ENCODE measurements around the gene TFF2. TPM values are rescaled to one million over a fixed set of nuclear protein-coding genes. Genes with fewer than 3 reads are reported as not detected.

Gene TFF2
- total RNA-seq, 2 experiments from 2014 or later: not detected

- H3K36me3 Mint-ChIP-seq (ENCODE audit: low read depth): peaks cover 53% of the 10 kb centered on the region
- CTCF ChIA-PET: interaction anchor here (1.0 kb wide), 1 partner anchor 8 kb away, joined by 3 read pairs; no protein-coding TSS in a partner anchor
- H3K27me3 Mint-ChIP-seq: no peaks in the 10 kb centered on the region
- POLR2A ChIA-PET: interaction anchor here (4.7 kb wide), 1 partner anchor 14 kb away, joined by 59 read pairs; the partner anchor contains the start of gene UBASH3A
- H3K27ac Mint-ChIP-seq: no peak overlapping the region
- DNase-seq: no peak
- peaks cover under 1% of the 10 kb centered on the region for H3K9me3 Mint-ChIP-seq
- peaks cover 73% of the 10 kb centered on the region for H3K4me1 Mint-ChIP-seq
- H3K4me3 Mint-ChIP-seq: no peak overlapping the region
Measured at GRCh38 chr21:42390193-42390592, 39.4 kb upstream of the TFF2 start.

DNA sequence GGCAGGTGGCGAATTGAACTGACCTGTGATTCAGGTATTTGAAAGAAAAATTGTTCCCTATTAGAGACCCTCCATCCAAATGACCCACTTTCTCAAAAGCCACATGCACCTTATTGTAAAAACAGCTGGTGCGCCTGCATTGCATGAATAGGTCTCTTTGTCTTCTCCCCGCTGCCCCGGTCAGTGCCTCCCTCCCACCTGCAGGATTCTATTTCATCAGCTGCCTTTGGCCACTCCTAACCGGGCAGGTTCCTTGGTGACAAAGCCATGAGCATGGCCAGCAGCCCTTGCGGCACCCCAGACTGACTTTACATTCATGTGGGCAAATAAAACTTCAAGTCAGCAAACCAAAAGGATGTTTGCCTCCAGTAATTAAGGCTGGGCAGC is 38.6 kb upstream of the TFF2 start:
- peak overlapping the region; percentile 74 for H3K27ac Mint-ChIP-seq
- no peaks in the 10 kb centered on the region for H3K27me3 Mint-ChIP-seq
- peaks cover 57% of the 10 kb centered on the region for H3K36me3 Mint-ChIP-seq (ENCODE audit: low read depth)

DNA sequence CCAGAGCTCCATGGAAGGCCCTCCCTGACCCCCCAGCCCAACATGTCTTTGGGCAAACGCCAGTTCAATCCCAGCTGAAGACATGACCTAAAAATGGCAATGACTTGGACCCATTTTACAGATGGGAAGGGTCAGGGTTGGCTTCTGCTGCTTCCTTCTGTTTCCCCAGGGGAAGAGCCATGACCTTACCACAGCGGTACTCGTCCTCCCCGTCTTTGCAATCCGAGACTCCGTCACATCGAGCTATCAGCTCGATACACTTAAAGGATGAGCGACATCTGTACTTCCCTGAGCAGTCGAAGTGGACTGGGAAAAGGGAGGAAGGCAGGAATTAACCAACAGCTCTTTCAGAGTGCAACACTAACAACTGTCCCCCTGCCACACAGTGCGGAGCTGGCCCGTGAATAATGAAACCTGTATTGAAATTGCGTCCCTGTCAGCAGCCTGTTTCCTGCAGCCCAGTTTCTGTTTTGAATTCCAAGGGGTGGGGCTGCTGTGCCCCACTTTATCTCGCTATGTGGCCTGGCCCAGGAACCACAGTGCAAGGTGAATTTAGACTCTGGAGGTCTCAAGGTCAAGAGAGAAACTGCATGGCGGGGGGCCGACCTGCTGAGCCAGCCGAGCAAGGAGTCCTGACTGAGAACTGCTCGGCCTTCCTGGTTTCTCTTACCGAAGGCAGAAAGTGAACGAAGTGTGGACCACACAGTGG is 38.1 kb upstream of the TFF2 start:
- Mint-ChIP-seq H3K4me3 (peak overlapping the region; percentile 63), H3K36me3 (ENCODE audit: low read depth) (peaks cover 62% of the 10 kb centered on the region), H3K4me1 (peaks cover 81% of the 10 kb centered on the region), H3K9me3 (peaks cover 2% of the 10 kb centered on the region), H3K27ac (peak overlapping the region; percentile 74), H3K27me3 (no peaks in the 10 kb centered on the region)
- POLR2A ChIA-PET: interaction anchor here (0.9 to 3.1 kb wide), 7 partner anchors 10 to 36 kb away, joined by 3 to 34 read pairs (median 7); partner anchors contain the start of gene UBASH3A
- CTCF ChIA-PET: interaction anchor here (0.9 to 1.2 kb wide), 3 partner anchors 10 to 15 kb away, joined by 4 to 6 read pairs (median 5); partner anchors contain the start of gene UBASH3A
- peak; percentile 48 for DNase-seq

More for the DNA sequence above, 38.6 kb upstream of the TFF2 start:
- DNase-seq: no peak
- Mint-ChIP-seq H3K9me3 (peaks cover 2% of the 10 kb centered on the region), H3K4me1 (peaks cover 77% of the 10 kb centered on the region), H3K4me3 (peak overlapping the region; percentile 63)
- CTCF ChIA-PET: interaction anchor here (0.9 kb wide), 1 partner anchor 12 kb away, joined by 4 read pairs; no protein-coding TSS in a partner anchor
- POLR2A ChIA-PET: interaction anchor here (0.9 to 3.1 kb wide), 7 partner anchors 9 to 36 kb away, joined by 3 to 34 read pairs (median 7); partner anchors contain the start of gene UBASH3A

GRCh38 chr21:42387843-42388340 is 37.1 kb upstream of the TFF2 start:
- Mint-ChIP-seq H3K36me3 (ENCODE audit: low read depth) (peaks cover 67% of the 10 kb centered on the region), H3K4me3 (no peak overlapping the region), H3K27me3 (no peaks in the 10 kb centered on the region), H3K4me1 (peaks cover 74% of the 10 kb centered on the region), H3K27ac (no peak overlapping the region), H3K9me3 (peaks cover 3% of the 10 kb centered on the region)
- ChIA-PET CTCF (interaction anchor here (1.0 to 1.2 kb wide), 2 partner anchors 11 to 16 kb away, joined by 5 to 6 read pairs; partner anchors contain the start of gene UBASH3A), POLR2A (interaction anchor here (1.2 to 3.1 kb wide), 6 partner anchors 11 to 37 kb away, joined by 3 to 34 read pairs (median 7); partner anchors contain the start of gene UBASH3A)
- no peak for DNase-seq

DNA sequence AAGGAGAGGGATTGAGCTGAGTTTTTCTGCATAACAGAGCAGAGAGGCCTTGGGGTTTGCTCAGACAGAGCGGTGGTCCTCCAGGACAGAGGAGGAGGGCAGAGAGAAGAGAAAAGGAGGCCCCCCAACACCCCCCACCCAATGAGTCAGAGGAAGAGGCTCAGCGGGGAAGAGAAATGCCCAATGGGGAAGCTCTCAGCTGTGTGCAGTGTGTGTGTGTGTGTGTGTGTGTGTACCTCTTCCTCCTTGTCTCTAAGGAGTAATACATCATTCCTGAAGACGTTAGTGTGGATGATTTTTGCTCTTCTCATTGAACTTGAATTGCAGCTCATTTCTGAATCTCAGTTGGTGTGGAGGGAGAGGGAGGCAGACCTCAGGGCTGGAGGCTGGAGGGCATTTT is 36.4 kb upstream of the TFF2 start:
- Mint-ChIP-seq H3K9me3 (peaks cover 10% of the 10 kb centered on the region), H3K4me3 (no peak overlapping the region), H3K36me3 (ENCODE audit: low read depth) (peaks cover 73% of the 10 kb centered on the region), H3K27ac (no peak overlapping the region), H3K4me1 (peaks cover 69% of the 10 kb centered on the region), H3K27me3 (no peaks in the 10 kb centered on the region)
- CTCF ChIA-PET: no interaction called here
- POLR2A ChIA-PET: interaction anchor here (1.0 to 3.1 kb wide), 4 partner anchors 11 to 17 kb away, joined by 3 to 34 read pairs (median 7); partner anchors contain the start of gene UBASH3A
- no peak for DNase-seq

DNA sequence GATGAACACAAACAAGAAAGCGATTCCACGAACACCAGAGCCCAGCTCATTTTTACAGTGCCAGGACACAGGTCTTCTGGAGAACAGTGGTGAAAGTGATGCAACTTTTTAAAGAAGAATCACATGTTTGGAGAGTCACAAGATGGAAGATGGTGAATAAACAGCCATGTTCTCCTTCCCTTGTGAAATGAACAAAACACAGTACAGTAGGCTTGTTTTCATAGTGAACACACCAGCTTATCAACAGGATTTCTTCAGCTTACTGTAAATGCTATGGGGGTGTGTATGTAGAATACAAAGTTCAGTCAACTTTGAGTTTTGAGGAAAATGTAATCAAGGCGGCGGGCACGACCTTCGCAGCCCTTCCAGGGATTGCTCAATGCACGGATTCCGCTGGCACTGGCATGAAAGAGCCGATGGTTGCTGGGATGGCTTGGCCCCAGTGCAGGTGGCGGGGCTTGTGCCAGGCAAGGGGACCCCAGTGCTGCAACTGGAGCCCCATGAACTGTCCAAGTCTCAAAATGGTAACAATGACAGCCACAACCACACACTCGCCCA is 35.3 kb upstream of the TFF2 start:
- Mint-ChIP-seq H3K9me3 (peaks cover 18% of the 10 kb centered on the region), H3K27ac (no peak overlapping the region), H3K36me3 (ENCODE audit: low read depth) (peaks cover 75% of the 10 kb centered on the region), H3K4me1 (peaks cover 67% of the 10 kb centered on the region), H3K27me3 (no peaks in the 10 kb centered on the region), H3K4me3 (no peak overlapping the region)
- ChIA-PET CTCF (interaction anchor here (0.6 to 1.0 kb wide), 2 partner anchors 18 to 570 kb away, joined by 3 read pairs; partner anchors contain the start of gene UBASH3A), POLR2A (interaction anchor here (0.5 kb wide), 1 partner anchor 17 kb away, joined by 3 read pairs; no protein-coding TSS in a partner anchor)
- no peak for DNase-seq

- POLR2A ChIA-PET: interaction anchor here (0.5 kb wide), 1 partner anchor 17 kb away, joined by 3 read pairs; no protein-coding TSS in a partner anchor
- Mint-ChIP-seq H3K4me1 (peaks cover 62% of the 10 kb centered on the region), H3K4me3 (no peak overlapping the region), H3K27me3 (no peaks in the 10 kb centered on the region), H3K27ac (no peak overlapping the region), H3K9me3 (peaks cover 18% of the 10 kb centered on the region), H3K36me3 (ENCODE audit: low read depth) (peaks cover 72% of the 10 kb centered on the region)
- DNase-seq: no peak
- CTCF ChIA-PET: interaction anchor here (1.0 kb wide), 1 partner anchor 18 kb away, joined by 3 read pairs; the partner anchor contains the start of gene UBASH3A
Measured at GRCh38 chr21:42385619-42386018, 34.8 kb upstream of the TFF2 start.

- peak overlapping the region; percentile 32 for H3K27ac Mint-ChIP-seq
- CTCF ChIA-PET: no interaction called here
Measured at GRCh38 chr21:42384989-42385388, 34.2 kb upstream of the TFF2 start.

DNA sequence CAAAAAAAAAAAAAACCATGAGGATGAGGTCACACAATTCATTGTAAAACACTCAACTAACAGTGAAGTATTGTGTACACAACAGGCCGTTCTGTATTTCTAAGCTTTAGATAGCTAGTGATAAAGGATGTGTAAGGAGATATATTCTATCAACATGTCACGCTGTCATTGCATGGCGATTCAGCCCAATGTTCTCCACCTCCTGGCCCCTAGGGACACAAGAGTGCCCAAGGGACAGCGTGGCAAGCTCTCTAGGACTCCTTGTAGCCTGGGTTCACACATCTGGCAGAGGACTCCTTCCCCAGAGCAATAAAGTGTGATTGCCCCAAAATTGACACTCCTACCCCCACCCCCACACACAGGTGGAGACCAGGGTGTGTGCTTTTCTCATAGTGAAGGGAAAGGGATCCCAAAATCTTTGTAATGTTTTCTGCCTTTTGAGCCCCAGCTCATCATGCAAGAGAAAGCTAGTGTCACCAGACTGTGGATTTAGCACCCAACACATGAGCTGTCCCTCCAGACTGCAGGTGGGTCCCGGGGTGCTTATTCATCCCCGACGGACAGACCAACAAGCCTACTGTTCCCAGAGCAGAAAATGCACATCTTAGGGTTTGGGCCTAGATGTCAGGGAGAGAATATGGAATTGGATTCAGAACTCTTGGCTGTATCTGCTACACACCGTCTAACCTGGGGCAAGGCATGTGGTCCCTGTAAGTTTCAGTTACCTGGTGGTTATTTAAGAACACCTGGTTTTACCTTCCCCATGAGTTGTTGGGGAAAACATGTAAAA is 33.6 kb upstream of the TFF2 start:
- CTCF ChIA-PET: interaction anchor here (2.2 kb wide), 1 partner anchor 20 kb away, joined by 8 read pairs; the partner anchor contains the start of gene UBASH3A
- H3K27ac Mint-ChIP-seq: no peak overlapping the region
- peaks cover 65% of the 10 kb centered on the region for H3K36me3 Mint-ChIP-seq (ENCODE audit: low read depth)
- no peaks in the 10 kb centered on the region for H3K27me3 Mint-ChIP-seq
- POLR2A ChIA-PET: interaction anchor here (1.8 kb wide), 1 partner anchor 19 kb away, joined by 4 read pairs; the partner anchor contains the start of gene UBASH3A
- H3K9me3 Mint-ChIP-seq: peaks cover 18% of the 10 kb centered on the region
- no peak overlapping the region for H3K4me3 Mint-ChIP-seq
- peaks cover 51% of the 10 kb centered on the region for H3K4me1 Mint-ChIP-seq
- no peak for DNase-seq

More at GRCh38 chr21:42384989-42385388, 34.2 kb upstream of the TFF2 start:
- no peak for DNase-seq
- H3K9me3 Mint-ChIP-seq: peaks cover 18% of the 10 kb centered on the region
- peaks cover 57% of the 10 kb centered on the region for H3K4me1 Mint-ChIP-seq
- POLR2A ChIA-PET: interaction anchor here (1.8 kb wide), 1 partner anchor 19 kb away, joined by 4 read pairs; the partner anchor contains the start of gene UBASH3A
- no peaks in the 10 kb centered on the region for H3K27me3 Mint-ChIP-seq
- no peak overlapping the region for H3K4me3 Mint-ChIP-seq
- H3K36me3 Mint-ChIP-seq (ENCODE audit: low read depth): peaks cover 70% of the 10 kb centered on the region

DNA sequence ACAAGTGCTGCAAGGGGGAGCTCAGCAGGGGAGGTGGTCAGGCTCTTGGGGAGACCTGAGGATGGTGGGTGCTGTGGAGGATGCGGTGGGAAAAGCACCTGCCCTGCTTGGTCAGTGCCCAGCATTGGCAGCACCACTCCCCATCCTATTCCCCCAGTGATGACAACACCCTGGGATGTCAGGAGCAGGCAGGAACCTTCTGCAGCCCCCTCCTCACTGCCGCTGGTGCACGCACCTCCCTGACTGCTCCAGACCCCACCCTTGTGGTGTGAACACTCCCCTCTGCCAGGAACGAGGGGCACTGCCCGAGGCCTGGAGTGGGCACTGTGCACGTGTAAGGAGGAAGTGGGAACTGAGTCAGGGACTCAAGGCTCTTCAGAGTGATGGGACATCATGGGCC is 32.5 kb upstream of the TFF2 start:
- POLR2A ChIA-PET: interaction anchor here (2.1 kb wide), 1 partner anchor 42 kb away, joined by 5 read pairs; no protein-coding TSS in a partner anchor
- Mint-ChIP-seq H3K27me3 (no peaks in the 10 kb centered on the region), H3K4me3 (no peak overlapping the region), H3K9me3 (peaks cover 18% of the 10 kb centered on the region), H3K27ac (no peak overlapping the region), H3K4me1 (peaks cover 41% of the 10 kb centered on the region), H3K36me3 (ENCODE audit: low read depth) (peaks cover 59% of the 10 kb centered on the region)
- no peak for DNase-seq
- CTCF ChIA-PET: interaction anchor here (1.1 to 2.2 kb wide), 2 partner anchors 16 to 21 kb away, joined by 3 to 8 read pairs; partner anchors contain the start of genes TFF1 and UBASH3A

- Mint-ChIP-seq H3K36me3 (ENCODE audit: low read depth) (peaks cover 55% of the 10 kb centered on the region), H3K4me1 (peaks cover 36% of the 10 kb centered on the region), H3K27me3 (no peaks in the 10 kb centered on the region), H3K4me3 (no peak overlapping the region), H3K27ac (no peak overlapping the region), H3K9me3 (peaks cover 18% of the 10 kb centered on the region)
- DNase-seq: no peak
- CTCF ChIA-PET: interaction anchor here (1.1 to 2.5 kb wide), 5 partner anchors 11 to 28 kb away, joined by 3 to 15 read pairs (median 8); partner anchors contain the start of genes TFF1 and UBASH3A
- POLR2A ChIA-PET: interaction anchor here (1.9 to 2.1 kb wide), 2 partner anchors 42 to 60 kb away, joined by 4 to 5 read pairs; no protein-coding TSS in a partner anchor
Measured at GRCh38 chr21:42382915-42383314, 32.1 kb upstream of the TFF2 start.

Measured in activated CD4-positive, alpha-beta memory T cell treated with anti-CD3 and anti-CD28 coated beads, Interleukin-2, amount 10 ng/mL, durations not matched to agents 7 days and 5 days (primary cell).